GM18517 (cell line): ENCODE measurements around the gene GOPC.
A peak's percentile ranks its signal among the peaks of the same experiment; 100 is the strongest.

Source experiments
- ATAC-seq: cut with Tn5 transposase; IDR thresholded peaks from one replicate; pipeline ENCODE4 v1.9.1; 2021; ENCODE audit warnings: mild to moderate bottlenecking, moderate library complexity; ENCODE audit not compliant: unreplicated experiment

The GOPC gene

DNA sequence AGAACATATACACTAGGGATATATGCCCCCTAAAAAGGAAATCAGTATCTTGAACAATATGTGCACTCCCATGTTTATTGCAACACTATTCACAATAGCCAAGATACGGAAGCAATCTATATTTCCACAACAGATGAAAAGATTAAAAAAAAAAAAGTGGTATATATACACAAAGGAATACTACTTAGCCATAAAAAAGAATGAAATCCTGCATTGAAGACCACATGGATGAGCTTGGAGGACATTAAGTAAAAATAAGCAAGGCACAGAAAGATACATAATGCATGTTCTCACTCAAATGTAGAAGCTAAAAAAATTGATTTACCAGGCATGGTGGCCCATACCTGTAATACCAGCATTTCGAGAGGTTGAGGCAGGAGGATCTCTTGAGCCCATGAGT is 4.6 kb downstream of the GOPC start:
- ATAC-seq, result no peak

DNA sequence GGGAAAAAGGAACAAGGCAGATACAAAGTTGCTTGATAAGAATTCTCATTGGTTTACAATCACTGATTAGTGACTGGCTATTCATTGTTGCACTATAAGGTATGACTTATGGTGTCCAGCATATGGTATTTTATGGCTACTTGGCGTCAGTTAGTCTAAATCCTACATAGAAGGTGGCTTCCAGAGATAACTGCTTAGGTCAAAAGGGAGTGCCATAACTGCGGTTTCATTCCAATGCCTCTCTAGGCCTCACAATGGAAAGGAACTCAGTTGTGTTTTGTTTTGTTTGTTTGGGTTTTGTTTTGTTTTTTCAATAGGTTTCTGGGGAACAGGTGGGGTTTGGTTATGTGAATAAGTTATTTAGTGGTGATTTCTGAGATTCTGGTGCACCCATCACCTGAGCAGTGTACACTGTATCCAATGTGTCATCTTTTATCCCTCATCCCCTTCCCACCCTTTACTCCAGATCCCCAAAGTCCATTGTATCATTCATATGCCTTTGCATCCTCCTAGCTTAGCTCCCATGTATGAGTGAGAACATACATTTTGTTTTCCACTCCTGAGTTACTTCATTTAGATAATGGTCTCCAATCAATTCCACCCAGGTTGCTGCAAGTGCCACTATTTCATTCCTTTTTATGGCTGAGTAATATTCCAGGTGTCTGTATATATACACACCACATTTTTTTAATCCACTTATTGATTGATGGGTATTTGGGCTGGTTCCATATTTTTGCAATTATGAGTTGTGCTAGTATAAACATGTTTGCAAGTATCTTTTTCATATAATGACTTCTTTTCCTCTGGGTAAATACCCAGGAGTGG is 7.0 kb downstream of the GOPC start:
- no peak for ATAC-seq

DNA sequence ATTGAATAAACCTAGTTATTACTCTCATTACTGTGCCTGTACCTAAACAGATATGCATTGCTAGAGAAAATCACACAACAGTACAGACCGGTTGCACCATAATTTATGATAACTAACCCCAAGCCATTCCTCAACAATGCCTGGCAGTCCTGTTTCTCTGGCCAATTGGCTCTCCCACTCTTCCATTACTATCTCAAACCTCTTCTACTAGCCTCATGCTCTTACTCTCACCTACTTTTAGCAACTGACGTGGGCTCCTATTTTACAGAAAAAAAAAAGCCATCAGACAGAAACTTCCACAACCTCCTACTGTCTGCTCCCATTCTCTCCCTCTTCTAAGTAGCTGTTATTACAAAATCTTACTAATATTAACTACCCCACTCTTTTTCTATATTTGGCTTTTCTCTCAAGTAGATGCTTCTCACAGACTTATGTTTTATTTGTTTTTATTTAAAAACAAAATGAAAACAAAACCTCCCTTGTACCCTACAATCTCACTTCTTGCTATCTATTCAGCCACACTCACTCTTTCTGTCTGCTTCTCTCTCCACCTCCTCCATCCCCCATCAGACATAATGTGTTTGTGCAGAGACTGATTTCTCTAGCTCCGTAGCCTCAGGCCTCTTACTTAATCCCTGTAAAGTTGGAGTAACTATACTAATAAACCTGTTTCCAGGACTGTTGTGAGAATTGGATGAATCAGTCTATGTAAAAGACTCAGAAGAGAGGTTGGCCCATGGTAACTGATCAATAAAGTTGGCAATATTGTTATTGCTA is 9.1 kb downstream of the GOPC start:
- no peak for ATAC-seq

DNA sequence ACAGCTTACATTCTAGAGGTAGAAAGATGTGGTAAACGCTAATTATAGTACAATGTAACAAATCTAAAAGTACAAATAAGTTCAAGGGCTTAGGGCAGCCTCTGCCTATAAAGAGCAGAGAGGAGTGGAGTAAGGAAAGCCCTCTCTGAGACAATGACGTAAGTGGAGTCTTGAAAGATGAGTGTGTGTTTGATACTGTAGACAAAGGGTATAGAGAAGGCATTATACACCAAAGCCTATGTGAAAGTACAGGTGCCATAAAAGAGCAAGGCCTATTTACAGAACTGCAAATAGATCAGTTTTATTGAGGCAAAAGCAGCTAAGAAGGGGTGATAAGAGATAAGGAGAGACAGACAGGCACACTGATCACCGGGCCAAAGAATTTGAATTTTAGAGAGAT is 10.9 kb downstream of the GOPC start:
- ATAC-seq, result no peak

DNA sequence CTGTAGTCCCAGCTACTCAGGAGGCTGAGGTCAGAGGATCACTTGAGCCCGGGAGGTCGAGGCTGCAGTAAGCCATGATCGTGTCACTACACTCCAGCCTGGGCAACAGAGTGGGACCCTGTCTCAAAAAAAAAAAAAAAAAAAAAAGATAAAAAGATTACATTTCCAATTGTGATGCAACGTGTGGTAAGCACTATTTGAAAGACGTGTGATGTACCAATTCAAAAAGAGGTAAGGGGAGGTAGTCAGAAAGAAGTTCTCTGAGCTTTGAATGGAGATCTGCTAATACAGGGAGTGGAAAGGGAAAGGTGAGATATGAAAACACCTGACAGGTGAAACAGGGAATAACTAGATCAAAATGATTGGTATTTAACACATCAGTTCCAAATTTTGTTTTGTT is 11.9 kb downstream of the GOPC start:
- no peak for ATAC-seq

DNA sequence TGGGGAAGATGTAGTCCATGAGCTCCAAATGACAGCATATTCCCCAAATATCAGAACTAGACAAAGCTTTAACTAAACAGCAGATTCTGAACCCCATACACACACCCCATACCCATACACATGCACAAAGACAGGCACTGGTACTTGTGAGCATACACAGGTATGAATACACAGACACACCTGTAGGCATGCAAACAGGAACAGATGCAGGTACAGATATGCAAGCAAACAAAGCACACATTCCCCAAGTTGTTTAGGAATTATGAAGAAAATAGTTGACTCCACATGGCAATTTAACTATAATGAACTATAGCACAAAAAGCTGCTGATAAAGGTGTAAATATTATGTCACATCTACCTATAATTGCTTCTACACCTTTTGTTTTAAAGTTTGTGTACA is 16.7 kb downstream of the GOPC start:
- ATAC-seq, result no peak

DNA sequence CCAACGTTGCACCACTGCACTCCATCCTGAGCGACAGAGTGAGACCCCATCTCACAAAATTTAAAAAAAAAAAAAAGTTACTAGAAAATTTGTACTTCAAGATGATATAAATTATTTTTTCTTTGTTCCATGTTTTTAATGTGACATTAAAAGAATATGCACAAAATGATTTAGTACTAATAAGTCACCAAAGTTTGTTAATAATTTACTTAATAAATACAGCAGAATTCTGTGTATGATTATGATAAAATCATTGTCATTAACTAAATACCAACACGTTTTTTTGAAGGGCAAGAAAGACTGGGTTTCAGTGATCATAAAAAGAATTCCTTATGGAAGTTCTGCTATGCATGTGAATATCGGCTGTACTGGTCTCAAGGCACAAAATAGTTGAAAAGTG is 28.1 kb downstream of the GOPC start:
- ATAC-seq, result no peak

DNA sequence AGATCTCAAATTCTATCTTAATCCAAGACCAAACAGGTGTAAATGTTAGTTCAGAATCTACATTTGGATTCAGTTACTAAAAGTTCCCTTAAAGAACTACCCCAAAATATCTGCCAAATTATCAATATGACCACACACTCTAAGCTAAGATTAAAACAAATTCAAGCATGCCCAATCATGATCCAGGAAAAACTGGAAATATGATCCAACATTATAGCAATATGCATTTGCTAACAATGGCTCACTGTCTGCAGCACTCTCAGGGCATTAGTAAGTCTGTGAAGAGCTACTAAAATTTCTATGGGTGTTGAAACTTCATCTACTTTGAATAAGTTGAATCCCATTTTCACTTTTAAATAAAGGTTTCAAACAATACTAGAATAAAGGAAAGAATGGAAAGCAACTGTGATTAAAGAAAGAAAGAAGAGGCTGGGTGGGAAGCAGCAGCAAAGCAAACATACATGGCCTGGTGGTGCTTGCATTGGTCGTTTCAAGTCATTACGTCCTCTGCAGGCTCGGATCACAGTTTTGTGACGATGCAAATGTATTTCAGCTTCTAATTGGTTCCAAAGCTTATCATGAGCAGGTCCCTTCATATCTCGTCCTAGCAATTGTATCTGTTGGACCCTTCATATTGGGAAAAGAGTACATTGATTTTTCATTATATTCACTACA is 29.2 kb downstream of the GOPC start:
- ATAC-seq, result no peak

DNA sequence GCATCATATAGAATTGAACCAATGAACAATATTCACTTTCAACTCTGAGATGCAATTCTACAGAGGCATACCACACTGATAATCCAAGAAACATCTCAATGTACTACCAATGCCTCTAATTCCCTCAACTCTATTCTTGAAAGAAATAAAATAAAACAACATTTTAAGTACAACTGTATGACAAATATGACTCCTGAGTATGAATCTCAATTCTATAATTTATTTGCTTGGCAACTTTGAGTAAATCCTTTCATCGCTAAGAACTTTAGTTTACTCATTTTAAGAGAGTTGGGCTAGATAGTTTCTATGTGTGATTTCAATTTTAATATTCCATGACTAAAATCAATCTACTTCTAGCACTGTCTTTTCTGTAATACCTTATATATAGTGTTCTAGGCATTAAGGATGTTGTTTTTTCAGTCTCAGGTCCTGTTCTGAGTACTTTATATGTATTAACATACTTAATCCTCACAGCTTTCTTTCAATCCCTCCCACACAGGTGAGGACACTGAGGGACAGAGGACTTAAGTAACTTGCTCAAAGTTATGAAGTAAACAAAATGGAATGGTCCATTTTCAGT is 33.4 kb downstream of the GOPC start:
- no peak for ATAC-seq

DNA sequence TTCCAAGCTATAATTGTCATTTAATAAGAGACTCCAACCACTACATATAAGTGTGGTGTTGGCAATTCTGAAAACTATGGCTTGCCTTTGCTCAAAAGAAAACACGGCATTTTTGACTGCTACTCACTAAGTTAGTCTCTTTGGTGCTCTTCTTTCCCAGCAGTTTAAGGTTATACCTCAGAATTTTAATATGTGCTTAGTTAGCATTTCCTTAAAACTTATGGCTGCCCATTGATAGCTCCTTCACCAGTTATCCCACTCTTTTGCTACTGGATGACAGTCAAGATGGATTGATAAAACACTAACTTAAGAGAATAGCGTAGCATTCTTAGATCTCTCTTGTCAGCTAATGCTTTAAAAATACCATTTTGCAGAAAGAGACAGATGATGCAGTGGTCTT is 34.1 kb downstream of the GOPC start:
- ATAC-seq, result no peak

DNA sequence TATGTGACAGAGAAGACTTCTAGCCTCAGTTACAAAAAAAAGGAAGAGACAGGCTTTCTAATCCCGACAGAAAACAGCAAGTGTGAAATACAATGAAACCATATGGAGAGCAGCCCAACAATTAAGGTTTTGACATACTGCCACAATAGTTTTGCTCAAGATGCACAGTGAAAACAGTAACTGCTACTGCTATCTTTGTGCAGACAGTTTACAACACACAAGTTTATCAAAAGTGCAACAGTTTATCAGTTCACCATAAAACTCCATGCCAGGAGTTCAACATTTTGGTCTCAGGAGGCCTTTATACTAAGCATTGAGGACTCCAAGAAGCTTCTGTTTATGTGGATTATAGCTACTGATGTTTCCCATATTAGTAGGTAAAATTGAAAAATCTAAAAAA is 37.6 kb downstream of the GOPC start:
- ATAC-seq, result no peak

DNA sequence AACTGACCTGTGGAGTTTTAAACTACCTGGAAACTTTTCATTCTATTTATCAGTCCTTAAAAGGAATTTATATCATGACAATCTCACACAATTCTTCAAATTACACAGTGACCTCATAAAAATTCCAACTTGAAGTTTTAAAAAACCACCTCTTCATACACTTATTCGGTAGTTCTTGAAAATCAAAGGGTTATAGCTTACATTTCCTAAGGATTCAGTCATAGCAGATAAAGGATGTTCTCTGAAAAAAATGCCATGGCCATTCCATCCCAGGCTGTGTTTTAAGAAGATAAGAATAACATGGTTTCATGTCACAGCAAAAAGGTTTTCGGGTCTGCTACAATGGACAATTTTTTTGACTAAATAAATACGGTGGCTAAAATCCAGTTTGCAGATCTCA is 41.2 kb downstream of the GOPC start:
- no peak for ATAC-seq

DNA sequence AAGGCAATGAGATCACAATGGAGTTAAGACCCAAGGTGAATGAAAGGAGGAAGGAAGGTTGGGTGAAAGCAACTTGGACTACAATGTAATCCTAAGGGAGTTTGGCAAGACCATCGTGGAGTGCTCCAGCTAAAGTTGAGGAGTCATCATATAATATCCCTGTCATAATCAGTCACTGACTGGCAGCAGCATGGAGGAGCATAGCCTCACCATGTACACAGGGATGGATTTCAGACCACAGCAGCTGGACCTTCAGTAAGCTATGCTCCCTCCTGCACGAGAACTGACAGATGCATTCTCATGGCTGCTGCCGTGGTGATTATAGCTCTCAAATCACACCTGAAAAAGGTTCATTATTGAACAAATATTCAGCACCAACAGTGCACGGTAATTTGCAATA is 43.0 kb downstream of the GOPC start:
- no peak for ATAC-seq

DNA sequence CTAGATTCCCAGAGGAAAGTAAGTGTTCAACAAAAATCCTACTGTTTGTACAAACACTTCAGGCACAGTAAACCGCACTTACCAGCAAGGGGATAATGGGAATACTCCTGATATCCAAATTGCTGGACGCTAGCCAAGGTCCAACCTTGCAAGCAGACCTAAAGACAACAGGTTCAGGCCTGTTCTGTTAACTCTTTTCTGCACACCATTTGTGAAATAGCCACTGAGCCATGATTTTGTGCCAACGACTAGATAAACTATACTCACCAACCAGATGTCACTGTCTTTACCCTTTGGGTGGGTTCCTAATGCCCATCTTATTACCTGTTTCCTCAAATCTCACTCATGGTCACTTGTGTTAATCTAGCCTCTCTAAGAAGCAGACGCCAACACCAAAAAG is 43.5 kb downstream of the GOPC start:
- no peak for ATAC-seq

DNA sequence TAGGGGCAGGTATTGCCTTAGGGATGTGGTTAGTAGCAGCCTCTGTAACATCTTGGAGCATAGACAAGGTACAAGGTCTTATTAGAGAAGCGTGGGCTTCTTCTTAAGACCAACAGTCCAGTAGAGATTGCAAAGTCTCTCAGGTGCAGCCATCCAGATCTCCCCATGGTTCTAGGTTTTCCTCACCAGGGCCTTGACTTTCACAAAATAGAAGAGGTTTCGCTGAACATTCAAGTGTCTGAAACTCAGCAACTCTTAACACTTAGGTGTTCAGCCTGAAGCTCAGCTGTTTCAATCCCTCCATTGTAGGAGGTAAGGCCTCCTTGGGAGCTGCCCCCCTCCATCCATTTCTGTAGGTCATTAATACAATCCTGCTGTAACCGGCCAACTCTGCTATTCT is 44.4 kb downstream of the GOPC start:
- ATAC-seq, result no peak

DNA sequence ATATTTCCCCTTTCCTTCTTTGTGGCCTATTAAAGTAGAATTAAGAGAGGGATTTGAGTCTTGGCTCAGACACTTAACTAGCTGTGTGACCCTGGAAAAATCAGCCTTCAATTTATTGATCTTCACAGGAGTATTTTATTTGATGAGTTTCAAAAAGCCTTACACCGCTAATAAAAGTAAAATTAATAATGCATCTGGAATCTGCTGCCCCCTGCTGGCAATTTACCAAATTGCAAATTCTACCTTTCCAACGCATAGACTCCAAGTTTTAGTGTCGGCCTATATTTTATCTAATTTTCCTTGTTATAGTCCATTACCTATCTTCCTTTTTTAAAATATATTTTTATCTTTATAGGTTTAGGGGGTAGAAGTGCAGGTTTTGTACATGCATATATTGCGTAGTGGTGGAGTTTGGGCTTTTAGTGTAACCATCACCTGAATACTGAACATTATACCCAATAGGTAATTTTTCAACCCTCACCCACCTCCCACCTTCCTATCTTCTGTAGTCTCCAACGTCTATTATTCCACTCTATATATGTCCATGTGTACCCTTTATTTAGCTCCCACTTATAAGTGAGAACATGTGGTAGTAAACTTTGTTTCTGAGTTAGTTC is 46.3 kb downstream of the GOPC start:
- ATAC-seq, result peak; percentile 55

DNA sequence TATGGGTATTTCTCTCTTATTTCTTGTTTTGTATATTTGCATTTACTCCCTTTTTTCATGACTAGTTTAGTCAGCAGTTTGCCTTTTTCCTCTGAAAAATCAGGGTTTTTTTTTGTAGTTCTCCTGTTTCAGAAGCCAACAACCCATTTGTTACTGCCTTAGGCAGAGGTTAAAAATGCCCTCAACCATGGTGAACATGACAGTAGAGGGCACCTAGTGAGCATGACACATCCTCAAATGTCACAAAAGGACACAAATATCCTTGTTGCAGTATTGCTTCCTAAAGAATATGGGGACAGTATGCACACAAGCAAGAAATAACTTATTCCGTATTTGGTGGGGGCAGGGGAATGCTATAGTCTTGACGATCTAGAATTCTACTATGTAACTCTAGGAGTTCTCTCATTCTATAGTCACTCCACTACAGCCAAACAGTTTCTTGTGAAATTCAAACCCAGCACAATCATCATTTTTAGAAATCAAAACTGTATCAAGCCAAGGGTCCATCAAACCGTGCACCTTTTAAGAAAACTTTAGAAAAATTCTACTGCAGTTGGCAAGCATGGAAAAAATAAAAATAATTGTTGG is 47.0 kb downstream of the GOPC start:
- no peak for ATAC-seq

DNA sequence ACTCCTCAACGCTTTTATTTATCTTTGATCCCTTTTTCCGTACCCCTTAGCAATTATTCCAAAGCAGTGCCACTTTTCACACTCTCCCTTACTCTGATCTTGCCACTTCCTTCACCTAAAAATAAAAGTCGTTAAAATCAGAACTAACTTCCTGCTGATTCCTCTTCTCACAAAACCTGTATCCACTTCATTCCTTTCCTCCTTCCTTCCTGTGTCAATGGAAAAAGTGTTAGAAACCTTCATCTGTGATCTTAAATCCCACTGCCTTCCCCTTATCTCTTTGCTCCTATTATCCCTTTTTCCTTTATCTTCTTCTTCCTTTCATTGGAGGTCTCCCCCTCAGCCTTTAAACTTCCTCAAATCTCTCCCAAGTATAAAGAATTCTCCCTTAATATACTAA is 49.2 kb downstream of the GOPC start:
- no peak for ATAC-seq

DNA sequence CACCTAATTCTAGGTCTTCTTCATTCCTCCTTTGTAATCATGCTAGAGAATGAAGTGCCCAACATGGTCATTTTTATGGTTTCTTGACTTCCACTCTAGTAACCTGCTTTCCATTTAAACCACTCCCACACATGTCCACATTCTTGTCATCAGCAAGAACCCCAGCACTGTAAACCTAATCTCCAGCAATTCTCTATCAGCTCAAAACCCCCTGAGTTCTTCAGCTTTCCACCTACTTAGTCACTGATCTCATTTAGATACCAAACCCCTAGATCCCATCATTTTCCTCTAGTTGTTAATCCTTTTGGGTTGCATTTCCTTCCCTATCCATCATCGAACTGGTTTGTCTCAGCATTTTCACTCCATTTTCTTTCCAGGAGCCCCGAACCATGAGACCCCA is 49.7 kb downstream of the GOPC start:
- ATAC-seq, result no peak

DNA sequence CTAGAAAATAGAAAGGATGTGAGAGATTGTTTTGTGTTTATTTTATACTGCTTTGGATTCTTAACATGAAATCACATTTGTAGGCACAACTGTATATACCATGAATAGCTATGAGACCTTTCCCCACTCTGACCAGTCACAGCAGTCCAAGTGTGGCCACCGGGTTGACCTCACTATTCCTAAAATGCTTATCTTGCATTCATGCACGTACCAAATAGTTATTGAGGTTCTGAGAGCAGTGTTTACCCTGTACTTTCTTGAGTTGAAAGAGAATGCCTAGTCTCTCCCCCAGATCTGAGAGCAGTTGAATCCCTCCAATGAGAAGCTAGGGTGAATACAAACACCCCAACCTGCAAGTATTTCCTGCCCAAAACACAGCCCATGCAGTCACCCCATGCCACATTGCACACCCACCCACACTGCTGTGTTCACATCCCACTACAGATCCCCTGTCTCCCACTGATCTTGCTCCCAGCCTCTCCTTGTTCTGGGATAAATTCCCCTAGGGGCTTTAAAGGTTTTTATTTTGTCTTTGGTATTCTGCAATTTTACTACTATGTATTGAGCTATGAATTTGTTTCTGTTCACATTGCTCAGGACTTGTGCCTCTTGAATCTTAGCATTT is 51.6 kb downstream of the GOPC start:
- no peak for ATAC-seq
